GM12891 (cell line): ENCODE results near the gene CELF2.

Experiments
- DNase-seq: peaks from one replicate; pipeline ENCODE4 v3.0.0; 2011; ENCODE audit warnings: low spot score; ENCODE audit not compliant: insufficient read length
- FAIRE-seq: peaks from 2 replicates; lab custom pipeline; 2011; peaks lifted over from hg19 to GRCh38; lab: Jason Lieb, UNC
- PAX5 ChIP-seq: IDR thresholded peaks from 2 replicates; pipeline ENCODE4 v1.6.1; 2011; ENCODE audit warnings: low read length, moderate library complexity, mild to moderate bottlenecking; ENCODE audit not compliant: insufficient read depth, severe bottlenecking
- POLR2A ChIP-seq: IDR thresholded peaks from 2 replicates; pipeline ENCODE4 v1.6.1; 2011; ENCODE audit warnings: low read depth, low read length, control low read depth
- POLR2AphosphoS5 ChIP-seq: IDR thresholded peaks from 2 replicates; pipeline ENCODE4 v1.6.1; 2011; ENCODE audit warnings: low read depth, low read length, control low read depth
- POU2F2 ChIP-seq: IDR thresholded peaks from 2 replicates; pipeline ENCODE4 v1.6.1; 2011; ENCODE audit warnings: low read depth, mild to moderate bottlenecking, control low read depth, low read length, moderate library complexity
- SPI1 ChIP-seq: IDR thresholded peaks from 2 replicates; pipeline ENCODE4 v1.6.1; 2011; ENCODE audit warnings: low read depth, low read length, control low read depth
- TAF1 ChIP-seq: IDR thresholded peaks from 2 replicates; pipeline ENCODE4 v1.6.1; 2011; ENCODE audit warnings: low read depth, low read length, control low read depth

CELF2 gene

GRCh38 chr10:11003679-11004078, 14.0 kb upstream of the CELF2 start:
- no peak for DNase-seq
- no peak for FAIRE-seq
- TF ChIP-seq PAX5 (no peak), POLR2AphosphoS5 (no peak), POU2F2 (no peak), TAF1 (no peak), POLR2A (no peak), SPI1 (no peak)

- FAIRE-seq = no peak
- no peak for DNase-seq
- TF ChIP-seq PAX5 (no peak), POLR2AphosphoS5 (no peak), SPI1 (no peak), POU2F2 (no peak), POLR2A (no peak), TAF1 (no peak)
These were observed 13.3 kb upstream of the CELF2 start for GRCh38 chr10:11004144-11005077.

DNA sequence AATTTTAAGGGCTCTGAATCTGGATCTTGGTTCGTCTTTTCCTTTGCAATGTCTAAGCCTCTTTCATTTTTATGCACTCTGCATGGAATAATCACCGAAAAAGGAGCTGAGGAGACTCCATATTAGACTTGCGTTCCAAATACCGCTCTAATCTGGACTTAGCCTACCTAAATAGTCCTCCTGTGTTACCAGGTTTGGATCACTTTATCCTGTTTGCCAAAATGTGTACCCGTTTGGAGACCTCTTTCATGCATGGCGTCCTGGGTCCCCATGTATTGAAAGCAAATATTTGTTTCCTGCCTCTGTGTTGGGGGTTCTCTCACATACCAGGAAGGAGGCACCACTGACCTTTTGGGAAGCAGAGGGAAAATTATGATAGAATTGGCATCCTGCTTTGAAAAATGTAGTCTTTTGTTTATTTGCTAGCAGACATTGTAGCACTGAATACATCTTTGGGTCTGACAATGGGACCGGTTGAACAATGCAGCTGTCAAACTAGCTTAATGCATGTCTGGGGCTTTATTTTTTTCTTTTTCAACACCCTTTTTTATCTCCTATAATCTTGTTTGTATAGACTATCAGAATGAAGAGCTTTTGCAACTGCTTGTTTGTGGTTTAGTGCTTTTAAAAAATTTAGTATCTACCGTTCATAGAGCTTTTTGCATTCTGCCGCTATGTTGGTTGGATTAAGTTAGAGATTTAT, 11.8 kb upstream of the CELF2 start:
- no peak for DNase-seq
- FAIRE-seq = no peak
- TF ChIP-seq PAX5 (no peak), SPI1 (no peak)

DNA sequence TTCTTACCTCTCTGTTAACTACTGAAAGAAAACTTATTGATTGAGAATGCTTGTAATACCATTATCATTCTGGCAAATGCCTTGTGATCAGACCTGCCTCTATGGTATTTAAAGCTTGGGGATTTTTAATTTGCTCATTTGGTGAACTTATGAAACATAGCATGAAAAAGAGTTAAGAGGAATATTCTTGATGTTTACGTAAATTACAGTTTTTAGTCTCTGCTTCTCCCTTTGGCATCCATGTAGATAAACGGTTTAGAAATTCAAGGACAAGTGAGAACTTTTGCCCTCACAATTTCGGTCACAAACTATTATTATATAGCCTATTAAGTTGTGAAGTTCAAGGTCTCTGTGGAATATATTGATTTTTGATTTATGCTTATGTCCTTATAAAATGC, 11.2 kb upstream of the CELF2 start:
- FAIRE-seq = no peak
- no peak for DNase-seq
- TF ChIP-seq PAX5 (no peak), POU2F2 (no peak), POLR2AphosphoS5 (no peak), TAF1 (no peak), POLR2A (no peak), SPI1 (no peak)

- DNase-seq (no peak), FAIRE-seq (no peak)
- no peak for TF ChIP-seq SPI1
- no peak for TF ChIP-seq POLR2A
- no peak for TF ChIP-seq TAF1
- no peak for TF ChIP-seq PAX5
- TF ChIP-seq POLR2AphosphoS5 = no peak
- TF ChIP-seq POU2F2 = no peak
These were observed 10.1 kb upstream of the CELF2 start for GRCh38 chr10:11007476-11008020.

- FAIRE-seq (no peak), DNase-seq (no peak)
- no peak for TF ChIP-seq TAF1
- TF ChIP-seq SPI1 = no peak
- no peak for TF ChIP-seq POU2F2
- no peak for TF ChIP-seq PAX5
- no peak for TF ChIP-seq POLR2AphosphoS5
- no peak for TF ChIP-seq POLR2A
These were observed 8.0 kb upstream of the CELF2 start for GRCh38 chr10:11009471-11010308.

GRCh38 chr10:11010582-11010981, 7.1 kb upstream of the CELF2 start:
- TF ChIP-seq SPI1 = no peak
- no peak for TF ChIP-seq TAF1
- DNase-seq (no peak), FAIRE-seq (no peak)

- TF ChIP-seq POLR2A = no peak
- TF ChIP-seq POU2F2 = no peak
- no peak for TF ChIP-seq TAF1
- no peak for TF ChIP-seq POLR2AphosphoS5
- no peak for TF ChIP-seq PAX5
- TF ChIP-seq SPI1 = no peak
- FAIRE-seq (no peak), DNase-seq (no peak)
These were observed 6.2 kb upstream of the CELF2 start for GRCh38 chr10:11011436-11011835.

GRCh38 chr10:11011984-11012383, 5.7 kb upstream of the CELF2 start:
- TF ChIP-seq PAX5 (no peak), POLR2A (no peak), TAF1 (no peak), SPI1 (no peak), POLR2AphosphoS5 (no peak), POU2F2 (no peak)
- DNase-seq (no peak), FAIRE-seq (no peak)
